Heart left ventricle (tissue), 13 donors: ENCODE measurements around the gene SLC7A6OS.

Experiments used
- POLR2A ChIP-seq, 2 donors: fragments of 450-650 bp; IDR thresholded peaks; one replicate each; pipeline ENCODE4 v1.6.1; 2017; ENCODE audit warnings: antibody characterized with exemption in 2 of 2, mild to moderate bottlenecking in 2 of 2, moderate library complexity in 2 of 2
- TF ChIP-seq, protein P1 (sequence below), 12 donors: fragments of 200-600 bp; sonication (generic) in 4 of 12; IDR thresholded peaks; one replicate each; pipeline versions ENCODE4 v1.5.0 to v1.8.0; 2018 to 2022; ENCODE audit warnings: antibody characterized with exemption in 12 of 12, mild to moderate bottlenecking in 5 of 12
- donor health status: ischemic (EF 13 %, LVEDD 7.1; RV severe dilation, severe dysfunction).
- donor health status: DM: no; HTN: yes; CAD: no.
- donor health status: DM: no; HTN: no; CAD: no.
- donor health status: ischemic (EF 25% LVEDD 6.9; RV normal size, moderate dysfunction).
- donor health status: ischemic (EF 25% LVEDD 5.7; RV mildly dilated, moderate dysfunction).
- donor health status: ischemic (EF 35%, LVEDD 5.7; RV mildly dilated, moderate dysfunction).
- donor health status: nonischemic (EF 11% LVEDD 7.7; RV severe dilation, severe dysfunction).
- donor health status: DM: yes; HTN: yes; CAD: no.
- donor health status: PGD.
- donor health status: ischemic (EF 29% LVEDD 5.4; RV normal size, mild dysfunction).
- donor health status: nonischemic (EF 23%, LVEDD 6.1; RV moderate dilation, normal function).

DNA sequence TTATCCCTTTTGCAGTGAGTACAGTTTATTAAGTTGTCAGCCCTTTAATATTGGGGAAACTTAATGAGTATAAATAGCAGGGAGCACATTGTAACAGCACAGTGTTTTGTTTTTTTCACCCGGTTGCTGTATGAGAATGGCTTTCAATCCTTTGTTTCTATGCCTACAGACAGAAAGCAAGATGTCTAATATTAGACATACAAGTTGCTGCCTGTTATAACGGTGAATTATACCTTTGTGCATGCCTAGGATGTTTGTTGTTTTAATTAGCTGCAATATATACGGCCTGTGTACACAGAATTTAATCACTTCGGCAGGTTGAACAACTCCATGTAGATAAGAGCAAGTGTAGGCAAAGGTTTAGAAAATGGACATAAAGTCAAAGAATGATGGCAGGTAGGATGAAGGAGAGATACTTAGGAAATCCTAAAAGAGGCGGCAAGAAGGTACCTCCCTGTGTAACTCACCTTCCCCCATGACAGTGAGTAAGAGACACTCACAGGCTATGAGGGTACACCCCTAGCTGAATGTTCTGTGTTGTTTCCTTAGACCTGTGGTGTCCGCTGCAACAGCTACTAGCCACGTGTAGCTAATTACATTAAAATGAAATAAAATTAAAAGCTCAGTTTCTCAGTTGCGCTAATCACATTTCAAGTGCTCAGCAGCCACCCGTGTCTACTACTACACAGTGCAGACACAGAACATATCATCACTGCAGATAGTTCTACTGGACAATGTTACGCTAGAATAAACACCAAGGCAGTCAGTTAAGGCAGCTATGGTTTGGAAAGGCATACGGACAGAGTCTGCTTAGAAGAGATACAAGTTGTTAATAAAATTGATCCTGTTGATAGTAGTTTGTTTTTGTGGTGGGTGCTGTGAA is 10.9 kb downstream of the SLC7A6OS start:
- TF ChIP-seq, protein P1, sequence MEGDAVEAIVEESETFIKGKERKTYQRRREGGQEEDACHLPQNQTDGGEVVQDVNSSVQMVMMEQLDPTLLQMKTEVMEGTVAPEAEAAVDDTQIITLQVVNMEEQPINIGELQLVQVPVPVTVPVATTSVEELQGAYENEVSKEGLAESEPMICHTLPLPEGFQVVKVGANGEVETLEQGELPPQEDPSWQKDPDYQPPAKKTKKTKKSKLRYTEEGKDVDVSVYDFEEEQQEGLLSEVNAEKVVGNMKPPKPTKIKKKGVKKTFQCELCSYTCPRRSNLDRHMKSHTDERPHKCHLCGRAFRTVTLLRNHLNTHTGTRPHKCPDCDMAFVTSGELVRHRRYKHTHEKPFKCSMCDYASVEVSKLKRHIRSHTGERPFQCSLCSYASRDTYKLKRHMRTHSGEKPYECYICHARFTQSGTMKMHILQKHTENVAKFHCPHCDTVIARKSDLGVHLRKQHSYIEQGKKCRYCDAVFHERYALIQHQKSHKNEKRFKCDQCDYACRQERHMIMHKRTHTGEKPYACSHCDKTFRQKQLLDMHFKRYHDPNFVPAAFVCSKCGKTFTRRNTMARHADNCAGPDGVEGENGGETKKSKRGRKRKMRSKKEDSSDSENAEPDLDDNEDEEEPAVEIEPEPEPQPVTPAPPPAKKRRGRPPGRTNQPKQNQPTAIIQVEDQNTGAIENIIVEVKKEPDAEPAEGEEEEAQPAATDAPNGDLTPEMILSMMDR (IDR thresholded peaks at IDR 0.05), result no peak
- TF ChIP-seq POLR2A (IDR thresholded peaks at IDR 0.05), result no peak
